ENCODE data around the gene GALNT7.

The GALNT7 gene

GRCh38 chr4:173346074-173346473 is 177.5 kb downstream of the GALNT7 start:
- H3K9me2 ChIP-seq (replicated peaks; ENCODE audit: insufficient read depth, low read length): no peaks in the 10 kb centered on the region
- H3K4me3 ChIP-seq (ENCODE audit: insufficient read depth, low read length, poor library complexity, severe bottlenecking): no peak overlapping the region
- H3K4me2 ChIP-seq (ENCODE audit: low read depth, low read length, poor library complexity, severe bottlenecking): no peak overlapping the region
- H3K79me2 ChIP-seq (ENCODE audit: insufficient read depth, low read length): no peaks in the 10 kb centered on the region
- H3K36me3 ChIP-seq (ENCODE audit: low read length): no peaks in the 10 kb centered on the region
- no peaks in the 10 kb centered on the region for H4K20me1 ChIP-seq (ENCODE audit: low read depth, low read length)
- no peaks in the 10 kb centered on the region for H3F3A ChIP-seq (ENCODE audit: insufficient read depth)
- no peak overlapping the region for H3K9ac ChIP-seq (ENCODE audit: low read length)
- no peaks in the 10 kb centered on the region for H3K9me3 ChIP-seq (ENCODE audit: insufficient read depth, low read length)
- H2AFZ ChIP-seq (ENCODE audit: low read depth, low read length, severe bottlenecking): no peak overlapping the region
- TF ChIP-seq EZH2phosphoT487 (conservative IDR thresholded peaks at IDR 0.05; ENCODE audit: low read length): no peak
- TF ChIP-seq, protein P1, sequence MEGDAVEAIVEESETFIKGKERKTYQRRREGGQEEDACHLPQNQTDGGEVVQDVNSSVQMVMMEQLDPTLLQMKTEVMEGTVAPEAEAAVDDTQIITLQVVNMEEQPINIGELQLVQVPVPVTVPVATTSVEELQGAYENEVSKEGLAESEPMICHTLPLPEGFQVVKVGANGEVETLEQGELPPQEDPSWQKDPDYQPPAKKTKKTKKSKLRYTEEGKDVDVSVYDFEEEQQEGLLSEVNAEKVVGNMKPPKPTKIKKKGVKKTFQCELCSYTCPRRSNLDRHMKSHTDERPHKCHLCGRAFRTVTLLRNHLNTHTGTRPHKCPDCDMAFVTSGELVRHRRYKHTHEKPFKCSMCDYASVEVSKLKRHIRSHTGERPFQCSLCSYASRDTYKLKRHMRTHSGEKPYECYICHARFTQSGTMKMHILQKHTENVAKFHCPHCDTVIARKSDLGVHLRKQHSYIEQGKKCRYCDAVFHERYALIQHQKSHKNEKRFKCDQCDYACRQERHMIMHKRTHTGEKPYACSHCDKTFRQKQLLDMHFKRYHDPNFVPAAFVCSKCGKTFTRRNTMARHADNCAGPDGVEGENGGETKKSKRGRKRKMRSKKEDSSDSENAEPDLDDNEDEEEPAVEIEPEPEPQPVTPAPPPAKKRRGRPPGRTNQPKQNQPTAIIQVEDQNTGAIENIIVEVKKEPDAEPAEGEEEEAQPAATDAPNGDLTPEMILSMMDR (IDR thresholded peaks at IDR 0.05; ENCODE audit: insufficient read depth, low read length, poor library complexity, severe bottlenecking): no peak
- no peak overlapping the region for H3K27ac ChIP-seq (ENCODE audit: low read depth, low read length)
- H3K27me3 ChIP-seq (ENCODE audit: low read length): no peaks in the 10 kb centered on the region

- Histone ChIP-seq H3K9me3 (ENCODE audit: insufficient read depth, low read length) (no peaks in the 10 kb centered on the region), H3F3A (ENCODE audit: insufficient read depth) (no peaks in the 10 kb centered on the region), H2AFZ (ENCODE audit: low read depth, low read length, severe bottlenecking) (no peak overlapping the region), H3K79me2 (ENCODE audit: insufficient read depth, low read length) (no peaks in the 10 kb centered on the region), H3K27ac (ENCODE audit: low read depth, low read length) (no peak overlapping the region), H3K36me3 (ENCODE audit: low read length) (no peaks in the 10 kb centered on the region), H3K9me2 (replicated peaks; ENCODE audit: insufficient read depth, low read length) (no peaks in the 10 kb centered on the region), H3K4me3 (ENCODE audit: insufficient read depth, low read length, poor library complexity, severe bottlenecking) (no peak overlapping the region), H3K27me3 (ENCODE audit: low read length) (no peaks in the 10 kb centered on the region), H3K9ac (ENCODE audit: low read length) (no peak overlapping the region), H3K4me2 (ENCODE audit: low read depth, low read length, poor library complexity, severe bottlenecking) (no peak overlapping the region), H4K20me1 (ENCODE audit: low read depth, low read length) (no peaks in the 10 kb centered on the region)
- TF ChIP-seq EZH2phosphoT487 (conservative IDR thresholded peaks at IDR 0.05; ENCODE audit: low read length): no peak
- TF ChIP-seq, protein P1 (IDR thresholded peaks at IDR 0.05; ENCODE audit: insufficient read depth, low read length, poor library complexity, severe bottlenecking): no peak
These were observed 178.9 kb downstream of the GALNT7 start for GRCh38 chr4:173347467-173347866.

- TF ChIP-seq, protein P1 (IDR thresholded peaks at IDR 0.05; ENCODE audit: insufficient read depth, low read length, poor library complexity, severe bottlenecking): no peak
- no peak for TF ChIP-seq EZH2phosphoT487 (conservative IDR thresholded peaks at IDR 0.05; ENCODE audit: low read length)
- H3K9me3 ChIP-seq (ENCODE audit: insufficient read depth, low read length): no peaks in the 10 kb centered on the region
- H3K9ac ChIP-seq (ENCODE audit: low read length): no peak overlapping the region
- H3K4me3 ChIP-seq (ENCODE audit: insufficient read depth, low read length, poor library complexity, severe bottlenecking): no peak overlapping the region
- H3F3A ChIP-seq (ENCODE audit: insufficient read depth): no peaks in the 10 kb centered on the region
- H2AFZ ChIP-seq (ENCODE audit: low read depth, low read length, severe bottlenecking): no peak overlapping the region
- H3K79me2 ChIP-seq (ENCODE audit: insufficient read depth, low read length): no peaks in the 10 kb centered on the region
- H3K36me3 ChIP-seq (ENCODE audit: low read length): 0 out of 2 replicates have a peak, but pooled peaks cover 4% of the 10 kb centered on the region
- H3K4me2 ChIP-seq (ENCODE audit: low read depth, low read length, poor library complexity, severe bottlenecking): no peak overlapping the region
- H3K9me2 ChIP-seq (replicated peaks; ENCODE audit: insufficient read depth, low read length): no peaks in the 10 kb centered on the region
- H4K20me1 ChIP-seq (ENCODE audit: low read depth, low read length): no peaks in the 10 kb centered on the region
- H3K27me3 ChIP-seq (ENCODE audit: low read length): no peaks in the 10 kb centered on the region
- H3K27ac ChIP-seq (ENCODE audit: low read depth, low read length): no peak overlapping the region
These were observed 189.3 kb downstream of the GALNT7 start for GRCh38 chr4:173357939-173358338.

Measured in SU-DHL-6 (cell line).